GM12872 (cell line): ENCODE results near the gene CST3.

Source experiments
- TF ChIP-seq, protein P1 (sequence below): IDR thresholded peaks from 3 replicates; pipeline ENCODE4 v1.5.1; 2011; ENCODE audit warnings: low read depth, mild to moderate bottlenecking, low read length, moderate library complexity; ENCODE audit not compliant: insufficient read depth

CST3 gene

DNA sequence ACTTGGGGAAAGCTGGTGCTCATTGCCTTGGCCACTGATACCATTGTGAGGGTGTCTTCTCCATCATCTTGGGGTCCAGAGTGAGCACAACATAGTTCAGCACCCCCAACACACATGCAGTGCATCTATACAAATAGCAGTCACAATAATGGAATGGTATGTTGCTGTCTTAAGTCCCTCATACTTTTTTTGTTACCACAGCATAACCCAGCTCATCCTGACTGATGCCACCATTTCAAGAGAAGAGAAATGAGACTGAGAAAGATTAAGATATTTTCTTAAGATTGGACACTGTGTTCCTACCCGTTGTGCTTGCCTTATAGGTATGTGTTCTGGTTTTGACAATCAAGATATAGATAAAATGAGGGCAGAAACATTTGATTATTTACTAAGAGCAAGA lies 35.5 kb upstream of the CST3 start:
- TF ChIP-seq, protein P1, sequence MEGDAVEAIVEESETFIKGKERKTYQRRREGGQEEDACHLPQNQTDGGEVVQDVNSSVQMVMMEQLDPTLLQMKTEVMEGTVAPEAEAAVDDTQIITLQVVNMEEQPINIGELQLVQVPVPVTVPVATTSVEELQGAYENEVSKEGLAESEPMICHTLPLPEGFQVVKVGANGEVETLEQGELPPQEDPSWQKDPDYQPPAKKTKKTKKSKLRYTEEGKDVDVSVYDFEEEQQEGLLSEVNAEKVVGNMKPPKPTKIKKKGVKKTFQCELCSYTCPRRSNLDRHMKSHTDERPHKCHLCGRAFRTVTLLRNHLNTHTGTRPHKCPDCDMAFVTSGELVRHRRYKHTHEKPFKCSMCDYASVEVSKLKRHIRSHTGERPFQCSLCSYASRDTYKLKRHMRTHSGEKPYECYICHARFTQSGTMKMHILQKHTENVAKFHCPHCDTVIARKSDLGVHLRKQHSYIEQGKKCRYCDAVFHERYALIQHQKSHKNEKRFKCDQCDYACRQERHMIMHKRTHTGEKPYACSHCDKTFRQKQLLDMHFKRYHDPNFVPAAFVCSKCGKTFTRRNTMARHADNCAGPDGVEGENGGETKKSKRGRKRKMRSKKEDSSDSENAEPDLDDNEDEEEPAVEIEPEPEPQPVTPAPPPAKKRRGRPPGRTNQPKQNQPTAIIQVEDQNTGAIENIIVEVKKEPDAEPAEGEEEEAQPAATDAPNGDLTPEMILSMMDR: no peak

DNA sequence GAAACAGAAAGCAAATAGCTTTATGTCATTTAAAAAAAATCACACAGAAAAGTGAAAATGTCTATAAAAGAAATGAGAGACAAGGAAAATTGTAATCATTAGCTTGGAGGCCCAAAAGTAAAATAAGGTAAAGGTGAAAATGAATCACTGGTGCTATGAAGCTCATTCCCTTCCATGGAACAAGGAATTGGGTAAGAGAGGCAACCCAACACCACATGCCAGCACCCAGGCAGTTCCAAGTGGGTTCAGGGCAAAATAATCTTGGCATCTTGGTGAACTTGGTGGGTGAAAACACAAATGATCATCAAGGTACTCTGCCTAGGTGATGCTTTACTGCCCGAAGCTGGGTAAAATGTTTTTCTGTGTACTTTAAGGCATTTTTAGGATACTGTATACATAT lies 34.4 kb upstream of the CST3 start:
- TF ChIP-seq, protein P1: no peak

DNA sequence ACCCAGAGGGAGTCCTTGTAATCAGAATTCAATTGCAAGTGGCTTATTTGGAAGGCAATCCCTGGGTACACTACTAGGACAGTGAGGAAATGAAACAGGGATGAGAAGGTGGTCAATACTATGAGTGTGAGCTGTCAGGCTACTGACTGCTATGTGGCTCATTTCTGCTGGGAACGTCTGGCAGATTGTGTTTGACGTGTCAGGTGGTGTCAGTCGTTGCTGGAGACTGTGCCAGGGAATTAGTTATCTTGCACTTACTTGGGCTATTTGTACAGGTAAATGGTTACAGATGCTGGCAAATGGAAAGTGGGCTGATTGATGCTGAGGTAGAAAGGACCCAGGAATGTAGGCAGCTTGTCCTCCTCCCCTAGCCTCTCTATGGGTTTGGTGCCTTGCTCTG lies 33.7 kb upstream of the CST3 start:
- TF ChIP-seq, protein P1: no peak

DNA sequence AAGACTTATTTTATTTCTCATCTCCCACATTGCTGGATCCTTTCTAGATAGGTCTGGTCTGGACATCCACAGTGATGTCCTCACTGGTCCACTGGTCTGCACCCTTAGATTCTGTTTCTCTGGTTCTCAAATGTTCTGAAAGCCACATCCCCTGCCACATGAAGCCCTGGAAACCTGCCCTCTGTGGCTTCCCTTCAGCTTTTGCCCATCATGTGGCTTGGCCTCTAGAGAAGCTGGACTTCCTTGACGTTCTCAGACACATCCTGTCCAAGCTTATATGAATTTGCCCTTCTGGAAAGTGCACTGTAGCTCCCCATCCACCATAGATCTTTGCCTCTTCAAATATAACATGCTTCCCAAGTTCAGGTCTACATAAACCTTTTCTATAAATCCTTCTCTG lies 32.6 kb upstream of the CST3 start:
- TF ChIP-seq, protein P1: no peak

DNA sequence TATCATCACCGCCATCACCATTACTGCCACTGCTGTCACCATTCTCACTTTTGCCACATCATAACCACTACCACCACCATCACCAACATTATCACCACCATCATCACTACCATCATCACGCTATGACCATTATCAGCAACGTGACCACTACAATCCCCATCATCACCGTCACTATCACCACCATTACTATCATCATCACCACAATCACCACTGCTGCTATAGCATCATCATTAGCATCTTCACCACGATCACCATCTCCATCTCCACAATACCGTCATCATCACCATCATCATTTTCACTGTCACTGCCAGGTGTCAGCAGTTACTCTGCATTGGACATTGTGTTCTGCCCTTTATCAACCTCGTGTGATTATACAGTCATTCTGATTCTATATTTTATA lies 32.1 kb upstream of the CST3 start:
- TF ChIP-seq, protein P1: no peak

DNA sequence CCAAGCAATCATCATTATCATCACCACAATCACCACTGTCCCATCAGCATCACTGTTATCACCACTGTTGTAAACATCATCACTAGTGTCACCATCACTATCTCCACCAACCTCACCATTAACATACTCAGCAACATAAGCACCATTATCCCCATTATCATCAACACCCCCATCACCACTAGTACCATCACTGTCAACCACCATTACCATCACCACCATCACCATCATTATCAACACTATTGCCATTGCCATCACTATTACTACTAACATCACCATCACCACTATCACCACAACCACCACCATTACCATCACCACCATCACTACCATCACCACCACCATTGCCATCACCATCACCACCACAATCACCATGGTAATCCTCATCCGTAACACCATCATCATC lies 31.6 kb upstream of the CST3 start:
- TF ChIP-seq, protein P1: no peak

DNA sequence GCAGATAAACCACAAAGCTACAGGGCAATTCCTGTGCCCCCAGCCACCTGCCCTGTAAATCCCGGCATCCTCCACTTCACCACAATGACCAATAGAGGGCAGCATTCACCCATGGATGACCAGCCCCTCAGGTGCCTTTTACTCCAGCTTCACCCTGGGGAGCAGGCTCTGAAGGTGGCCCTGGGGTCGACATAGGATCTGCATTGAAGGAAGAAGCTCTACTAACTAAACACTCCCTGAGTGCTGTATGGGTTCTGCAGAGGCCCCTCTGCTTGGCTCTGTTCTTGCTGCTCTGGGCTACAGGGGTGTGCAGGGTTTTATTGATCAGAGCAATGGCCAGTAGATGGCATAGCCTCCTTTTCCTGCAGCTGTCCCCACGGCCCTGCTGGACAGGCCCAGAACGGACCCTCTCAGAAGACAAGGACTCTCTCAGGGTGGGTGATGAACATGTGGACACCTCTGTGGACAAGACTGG lies 30.8 kb upstream of the CST3 start:
- TF ChIP-seq, protein P1: peak; percentile 87

DNA sequence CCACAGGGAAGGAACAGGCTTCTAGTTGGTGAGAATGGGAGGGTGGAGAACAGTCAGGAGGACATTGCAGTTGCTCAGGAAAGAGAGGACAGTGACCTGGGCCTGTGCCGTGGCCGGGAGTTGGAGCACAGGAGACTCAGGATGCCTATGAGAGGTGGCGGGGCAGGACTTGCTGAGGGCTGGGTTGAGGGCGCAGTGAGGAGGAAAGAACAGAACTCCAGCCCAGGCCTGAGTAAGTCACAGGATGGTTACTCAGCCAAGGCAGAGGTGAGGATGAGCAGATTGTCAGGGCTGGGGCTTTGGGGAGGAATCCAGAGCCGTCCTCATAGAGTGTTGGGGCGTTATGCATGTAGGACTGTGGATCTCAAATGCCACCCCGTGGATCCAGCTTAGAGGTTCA lies 29.9 kb upstream of the CST3 start:
- TF ChIP-seq, protein P1: no peak
